ENCODE results near the gene RAPGEF6. TPM values are rescaled to one million over a fixed set of nuclear protein-coding genes. Genes with fewer than 3 reads are reported as not detected.

The RAPGEF6 gene
- total and polyA plus RNA-seq, 8 donors, result 1.4 to 43.9 (median 18.1) TPM

- H3K27ac ChIP-seq, result peak overlapping the region in 2 of 5 donors; percentile 14 to 35
- 61 to 69% (median 64%) methylated on average over 6 of the region's 6 CpGs for WGBS, 5 donors
- no peaks in the 10 kb centered on the region for H3K9me3 ChIP-seq
- peak in 1 of 2 donors; percentile 45 for DNase-seq
- intact Hi-C loops (cut with DNase I; ENCODE audit: low total_unique reads), result no loop called here
- H3K4me1 ChIP-seq, result peaks cover 0 to 5% (median 0%) of the 10 kb centered on the region in 4 donors
- TF ChIP-seq POLR2A (IDR thresholded peaks at IDR 0.05), result no peak
- no peak for TF ChIP-seq POLR2AphosphoS5 (IDR thresholded peaks at IDR 0.05)
- TF ChIP-seq EP300 (IDR thresholded peaks at IDR 0.05), result no peak
- TF ChIP-seq, protein P1, sequence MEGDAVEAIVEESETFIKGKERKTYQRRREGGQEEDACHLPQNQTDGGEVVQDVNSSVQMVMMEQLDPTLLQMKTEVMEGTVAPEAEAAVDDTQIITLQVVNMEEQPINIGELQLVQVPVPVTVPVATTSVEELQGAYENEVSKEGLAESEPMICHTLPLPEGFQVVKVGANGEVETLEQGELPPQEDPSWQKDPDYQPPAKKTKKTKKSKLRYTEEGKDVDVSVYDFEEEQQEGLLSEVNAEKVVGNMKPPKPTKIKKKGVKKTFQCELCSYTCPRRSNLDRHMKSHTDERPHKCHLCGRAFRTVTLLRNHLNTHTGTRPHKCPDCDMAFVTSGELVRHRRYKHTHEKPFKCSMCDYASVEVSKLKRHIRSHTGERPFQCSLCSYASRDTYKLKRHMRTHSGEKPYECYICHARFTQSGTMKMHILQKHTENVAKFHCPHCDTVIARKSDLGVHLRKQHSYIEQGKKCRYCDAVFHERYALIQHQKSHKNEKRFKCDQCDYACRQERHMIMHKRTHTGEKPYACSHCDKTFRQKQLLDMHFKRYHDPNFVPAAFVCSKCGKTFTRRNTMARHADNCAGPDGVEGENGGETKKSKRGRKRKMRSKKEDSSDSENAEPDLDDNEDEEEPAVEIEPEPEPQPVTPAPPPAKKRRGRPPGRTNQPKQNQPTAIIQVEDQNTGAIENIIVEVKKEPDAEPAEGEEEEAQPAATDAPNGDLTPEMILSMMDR (IDR thresholded peaks at IDR 0.05), result no peak
- H3K4me3 ChIP-seq, result no peak overlapping the region
- peaks cover 2 to 28% (median 18%) of the 10 kb centered on the region in 4 donors for H3K36me3 ChIP-seq
- H3K27me3 ChIP-seq, result no peaks in the 10 kb centered on the region
These were observed 120.4 kb downstream of the RAPGEF6 start for GRCh38 chr5:131514316-131515283.

- Histone ChIP-seq H3K4me1 (peaks cover 0 to 5% (median 0%) of the 10 kb centered on the region in 4 donors), H3K27me3 (no peaks in the 10 kb centered on the region), H3K4me3 (no peak overlapping the region), H3K9me3 (no peaks in the 10 kb centered on the region), H3K36me3 (peaks cover 0 to 22% (median 16%) of the 10 kb centered on the region in 4 donors), H3K27ac (no peak overlapping the region)
- intact Hi-C loops (cut with DNase I; ENCODE audit: low total_unique reads), result no loop called here
- DNase-seq, result no peak
- WGBS, 5 donors, result 85 to 90% (median 86%) methylated on average over 6 of the region's 6 CpGs
- TF ChIP-seq POLR2A (IDR thresholded peaks at IDR 0.05) (no peak), POLR2AphosphoS5 (IDR thresholded peaks at IDR 0.05) (no peak), EP300 (IDR thresholded peaks at IDR 0.05) (no peak)
- TF ChIP-seq, protein P1 (IDR thresholded peaks at IDR 0.05), result no peak
These were observed 121.2 kb downstream of the RAPGEF6 start for GRCh38 chr5:131513780-131514179.

DNA sequence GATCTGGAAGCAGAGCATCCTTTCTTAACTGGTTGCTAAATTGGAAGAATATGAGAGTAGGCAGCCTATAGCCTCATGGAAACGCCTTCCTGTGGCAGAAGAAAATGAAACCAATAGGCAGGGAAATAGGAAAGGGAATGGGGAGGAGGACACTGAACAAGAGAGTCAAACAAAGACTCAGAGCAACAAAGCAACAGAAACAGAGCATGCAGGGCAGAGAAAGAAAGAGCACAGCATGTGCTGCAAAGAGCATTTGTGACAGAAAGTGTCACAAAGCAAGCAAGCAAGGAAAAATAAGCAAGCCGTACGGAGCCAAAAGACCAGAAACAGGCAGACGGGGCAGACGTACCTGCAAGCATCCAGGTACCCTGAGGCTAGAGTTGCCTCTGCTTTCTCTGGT is 123.1 kb downstream of the RAPGEF6 start:
- no peaks in the 10 kb centered on the region for H3K9me3 ChIP-seq
- H3K27ac ChIP-seq, result no peak overlapping the region
- no peak for DNase-seq
- intact Hi-C loops (cut with DNase I; ENCODE audit: low total_unique reads), result no loop called here
- H3K36me3 ChIP-seq, result peaks cover 0 to 33% (median 24%) of the 10 kb centered on the region in 4 donors
- peaks cover 0 to 5% (median 0%) of the 10 kb centered on the region in 4 donors for H3K4me1 ChIP-seq
- no peak for TF ChIP-seq POLR2A (IDR thresholded peaks at IDR 0.05)
- TF ChIP-seq, protein P1 (IDR thresholded peaks at IDR 0.05), result no peak
- TF ChIP-seq EP300 (IDR thresholded peaks at IDR 0.05), result no peak
- no peak for TF ChIP-seq POLR2AphosphoS5 (IDR thresholded peaks at IDR 0.05)
- no peak overlapping the region for H3K4me3 ChIP-seq
- no peaks in the 10 kb centered on the region for H3K27me3 ChIP-seq
- 91 to 99% (median 96%) methylated on average over 5 of the region's 5 CpGs for WGBS, 5 donors

- TF ChIP-seq, protein P1 (IDR thresholded peaks at IDR 0.05), result no peak
- no peak for TF ChIP-seq EP300 (IDR thresholded peaks at IDR 0.05)
- TF ChIP-seq POLR2AphosphoS5 (IDR thresholded peaks at IDR 0.05), result no peak
- TF ChIP-seq POLR2A (IDR thresholded peaks at IDR 0.05), result no peak
- no peaks in the 10 kb centered on the region for H3K9me3 ChIP-seq
- H3K27ac ChIP-seq, result no peak overlapping the region
- no peaks in the 10 kb centered on the region for H3K27me3 ChIP-seq
- no peak for DNase-seq
- no peak overlapping the region for H3K4me3 ChIP-seq
- intact Hi-C loops (cut with DNase I; ENCODE audit: low total_unique reads), result no loop called here
- peaks cover 0 to 40% (median 28%) of the 10 kb centered on the region in 4 donors for H3K36me3 ChIP-seq
- H3K4me1 ChIP-seq, result peaks cover 0 to 5% (median 0%) of the 10 kb centered on the region in 4 donors
These were observed 125.2 kb downstream of the RAPGEF6 start for GRCh38 chr5:131509801-131510200.
